Stimulated activated CD8-positive, alpha-beta memory T cell treated with anti-CD3 and anti-CD28 coated beads, Interleukin-12 subunit alpha, Interleukin-12 subunit beta, amount 100 ng/mL, for 24 hours (primary cell): ENCODE measurements around the gene GTF3C6.
"Not testable (repeated sequence)": the region's sequence is repeated elsewhere in the genome, so short reads cannot be mapped to it uniquely, and the experiment has no call there.

Source experiments
- DNase-seq: peaks from one replicate; pipeline ENCODE4 v3.0.0-alpha.2; 2020; ENCODE audit errors: extremely low read depth

The GTF3C6 gene

DNA sequence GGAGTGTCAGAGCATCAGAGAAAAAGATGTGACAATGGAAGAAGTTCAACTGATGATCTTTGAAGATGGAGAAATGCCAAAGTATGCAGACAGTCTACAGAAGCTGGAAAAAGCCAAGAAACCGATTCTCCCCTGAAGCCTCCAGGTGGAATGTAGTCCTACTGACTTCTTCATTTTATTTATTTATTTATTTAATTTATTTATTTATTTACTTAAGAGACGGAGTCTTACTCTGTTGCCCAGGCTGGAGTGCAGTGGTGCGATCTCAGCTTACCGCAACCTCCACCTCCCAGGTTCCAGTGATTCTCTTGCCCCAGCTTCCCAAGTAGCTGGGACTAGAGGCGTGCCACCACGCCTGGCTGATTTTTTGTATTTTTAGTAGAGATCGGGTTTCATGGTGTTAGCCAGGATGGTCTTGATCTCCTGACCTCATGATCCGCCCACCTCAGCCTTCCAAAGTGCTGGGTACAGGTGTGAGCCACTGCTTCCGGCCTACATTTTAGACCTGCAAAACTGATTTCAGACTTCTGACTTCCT is 21.1 kb downstream of the GTF3C6 start:
- DNase-seq = no peak

DNA sequence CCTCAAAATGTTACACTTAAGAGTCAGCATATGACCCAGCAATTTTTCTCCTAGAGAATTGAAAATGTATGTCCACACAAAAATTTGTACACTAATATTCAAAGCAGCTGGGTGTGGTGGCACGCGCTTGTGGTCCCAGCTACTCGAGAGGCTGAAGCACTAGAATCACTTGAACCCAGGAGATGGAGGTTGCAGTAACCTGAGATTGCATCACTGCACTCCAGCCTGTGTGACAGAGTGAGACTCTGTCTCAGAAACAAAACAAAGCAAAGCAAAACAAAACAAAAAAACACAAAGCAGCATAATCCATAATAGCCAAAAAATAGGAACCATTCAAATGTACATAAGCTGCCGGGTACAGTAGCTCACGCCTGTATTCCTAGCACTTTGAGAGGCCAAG is 21.7 kb downstream of the GTF3C6 start:
- no peak for DNase-seq

DNA sequence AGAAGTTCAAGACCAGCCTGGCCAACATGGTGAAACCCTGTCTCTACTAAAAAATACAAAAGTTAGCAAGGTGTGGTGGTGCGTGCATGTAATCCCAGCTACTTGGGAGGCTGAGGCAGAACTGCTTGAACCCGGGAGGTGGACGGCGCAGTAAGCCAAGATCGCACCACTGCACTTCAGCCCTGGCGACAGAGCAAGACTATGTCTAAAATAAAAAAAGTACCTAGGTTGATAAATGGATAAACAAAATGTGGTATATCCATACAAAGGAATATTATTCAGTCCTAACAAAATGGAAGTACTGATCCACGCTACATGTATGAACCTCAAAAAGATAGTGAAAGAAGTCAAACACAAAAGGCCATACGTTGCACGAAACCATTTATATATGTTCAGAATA is 22.1 kb downstream of the GTF3C6 start:
- DNase-seq = no peak

DNA sequence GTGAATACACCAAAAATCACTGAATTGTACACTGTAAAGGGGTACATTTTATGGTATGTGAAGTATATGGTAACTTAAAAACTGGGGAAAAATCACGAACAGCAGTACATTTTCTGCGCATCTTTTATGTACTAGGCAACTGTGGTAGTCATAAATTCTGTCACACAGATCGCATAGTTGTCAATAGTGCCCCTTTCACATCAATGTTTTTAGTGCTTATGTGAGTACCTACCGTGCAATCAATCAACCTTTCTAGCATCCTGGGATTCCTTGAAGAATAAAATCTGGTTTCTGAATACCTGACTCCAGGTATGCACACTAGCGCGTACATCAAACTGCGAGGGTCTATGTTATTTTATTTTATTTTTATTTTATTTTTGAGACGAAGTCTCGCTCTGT is 22.7 kb downstream of the GTF3C6 start:
- no peak for DNase-seq

- DNase-seq = no peak
These were observed 32.5 kb downstream of the GTF3C6 start for GRCh38 chr6:110990840-110991576.

- no peak for DNase-seq
These were observed 38.2 kb downstream of the GTF3C6 start for GRCh38 chr6:110996691-110997090.

- DNase-seq = no peak
These were observed 41.2 kb downstream of the GTF3C6 start for GRCh38 chr6:110999634-111000270.

GRCh38 chr6:111002350-111002749 is 43.8 kb downstream of the GTF3C6 start:
- no peak for DNase-seq

DNA sequence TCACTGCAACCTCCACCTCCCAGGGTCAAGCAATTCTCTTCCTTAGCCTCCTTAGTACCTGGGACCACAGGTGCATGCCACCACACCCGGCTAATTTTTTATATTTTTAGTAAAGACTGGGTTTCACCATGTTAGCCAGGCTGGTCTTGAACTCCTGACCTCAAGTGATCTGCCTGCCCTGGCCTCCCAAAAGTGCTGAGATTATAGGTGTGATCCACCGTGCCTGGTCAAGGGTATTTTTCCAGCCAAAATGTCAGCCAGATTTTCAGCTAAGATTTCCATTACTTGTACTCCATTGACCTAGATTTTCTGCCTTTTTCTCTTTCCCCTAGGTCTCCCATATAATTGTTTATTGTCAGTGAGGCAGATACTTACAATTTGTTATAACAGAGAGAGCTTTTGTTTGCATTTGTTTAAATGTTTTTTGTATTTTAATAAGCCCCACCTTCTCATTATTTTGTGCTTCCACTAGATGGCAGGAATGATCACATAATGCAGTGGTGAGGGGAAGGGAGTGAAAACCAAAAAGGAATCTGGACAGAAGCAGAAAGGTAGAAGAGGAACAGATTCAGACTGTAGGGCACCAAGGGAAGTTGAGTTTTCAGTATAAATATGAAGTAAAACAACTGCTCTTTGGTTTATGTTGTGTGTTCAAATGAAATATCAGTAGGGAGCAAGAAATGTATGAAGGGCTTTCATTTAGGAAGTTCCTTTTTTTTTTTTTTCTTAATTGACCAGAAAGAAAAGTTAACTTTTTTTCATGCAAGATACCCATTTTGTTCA is 53.0 kb downstream of the GTF3C6 start:
- no peak for DNase-seq

DNA sequence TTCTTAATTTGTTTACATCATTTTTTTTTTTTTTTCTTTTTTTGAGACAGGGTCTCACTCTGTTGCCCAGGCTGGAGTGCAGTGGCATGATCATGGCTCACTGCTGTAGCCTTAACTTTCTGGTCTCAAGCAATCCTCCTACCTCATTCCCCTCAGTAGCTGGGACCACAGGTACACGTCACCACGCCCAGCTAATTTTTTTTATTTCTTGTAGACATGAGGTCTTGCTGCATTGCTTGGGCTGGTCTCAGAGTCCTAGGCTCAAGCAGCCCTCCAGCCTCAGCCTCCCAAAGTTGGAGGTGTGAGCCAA is 53.6 kb downstream of the GTF3C6 start:
- no peak for DNase-seq

GRCh38 chr6:111012520-111012919 is 54.0 kb downstream of the GTF3C6 start:
- not testable (repeated sequence) for DNase-seq

DNA sequence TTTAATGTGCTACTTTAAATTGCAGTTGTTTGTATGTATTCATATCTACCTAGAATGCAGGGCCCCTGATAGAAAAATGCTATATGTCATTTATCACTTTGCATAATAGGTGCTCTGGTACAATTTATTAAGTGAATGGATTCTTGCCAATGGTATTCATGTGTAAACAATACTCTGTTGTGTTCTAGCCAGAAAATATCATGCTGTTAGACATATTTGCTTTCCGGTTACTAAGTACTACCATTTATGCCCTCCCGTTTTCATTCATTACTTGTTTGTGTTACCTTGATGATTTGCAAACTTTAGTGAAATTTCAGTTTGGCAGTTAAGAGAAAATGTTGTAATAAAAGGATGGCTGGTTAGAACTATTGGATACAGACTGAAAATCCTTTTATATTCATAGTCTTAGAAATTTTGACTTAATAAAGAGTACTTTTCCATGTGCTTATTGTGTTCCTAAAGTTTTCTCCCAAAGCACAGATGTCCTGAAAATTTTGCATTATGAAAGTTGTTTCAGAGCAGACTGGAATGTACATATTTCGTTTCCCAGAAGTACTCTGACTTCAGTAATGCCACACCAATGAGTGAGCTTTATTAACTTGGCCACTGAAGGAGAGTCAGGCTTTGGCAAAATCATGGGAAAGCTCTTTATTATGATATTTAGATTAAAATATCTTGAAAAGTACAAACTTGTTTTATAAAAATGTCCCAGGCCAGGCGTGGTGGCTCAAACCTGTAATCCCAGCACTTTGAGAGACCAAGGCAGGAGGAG is 54.8 kb downstream of the GTF3C6 start:
- DNase-seq = no peak

GRCh38 chr6:111015389-111016124 is 57.1 kb downstream of the GTF3C6 start:
- DNase-seq = no peak

- DNase-seq = not testable (repeated sequence)
These were observed 58.7 kb downstream of the GTF3C6 start for GRCh38 chr6:111017241-111017640.
